ENCODE results near the gene ZDHHC11.

The ZDHHC11 gene, protein sequence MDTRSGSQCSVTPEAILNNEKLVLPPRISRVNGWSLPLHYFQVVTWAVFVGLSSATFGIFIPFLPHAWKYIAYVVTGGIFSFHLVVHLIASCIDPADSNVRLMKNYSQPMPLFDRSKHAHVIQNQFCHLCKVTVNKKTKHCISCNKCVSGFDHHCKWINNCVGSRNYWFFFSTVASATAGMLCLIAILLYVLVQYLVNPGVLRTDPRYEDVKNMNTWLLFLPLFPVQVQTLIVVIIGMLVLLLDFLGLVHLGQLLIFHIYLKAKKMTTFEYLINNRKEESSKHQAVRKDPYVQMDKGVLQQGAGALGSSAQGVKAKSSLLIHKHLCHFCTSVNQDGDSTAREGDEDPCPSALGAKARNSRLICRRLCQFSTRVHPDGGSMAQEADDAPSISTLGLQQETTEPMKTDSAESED

DNA sequence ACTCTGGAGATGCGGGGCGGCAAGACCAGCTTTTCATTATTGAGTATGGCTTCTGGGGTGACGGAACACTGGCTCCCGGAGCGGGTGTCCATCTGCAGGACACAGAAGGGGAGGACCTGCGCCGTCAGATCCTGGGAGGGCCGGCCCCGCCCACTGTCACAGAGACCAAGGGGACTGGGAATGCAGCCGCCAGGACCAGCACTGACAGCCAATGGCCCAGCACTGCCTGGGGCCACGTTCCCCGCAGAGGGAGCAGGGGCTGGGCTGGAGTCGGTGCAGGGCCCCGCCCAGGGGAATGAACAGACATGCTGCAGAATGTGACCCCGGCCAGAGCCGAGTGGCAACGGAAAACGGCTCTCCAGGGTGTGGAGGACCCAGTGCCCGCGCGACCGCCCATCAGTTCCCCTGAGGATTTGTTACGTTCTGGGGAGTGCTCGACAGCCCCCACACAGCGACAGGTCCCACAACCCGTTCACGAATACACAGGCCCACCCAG is at the start of gene ZDHHC11:
ZDHHC11 (minus strand) TSS at position 476 of the 496 bp plus-strand sequence; CDS start at position 92, 384 bp downstream.
- TF ChIP-seq, protein P1, sequence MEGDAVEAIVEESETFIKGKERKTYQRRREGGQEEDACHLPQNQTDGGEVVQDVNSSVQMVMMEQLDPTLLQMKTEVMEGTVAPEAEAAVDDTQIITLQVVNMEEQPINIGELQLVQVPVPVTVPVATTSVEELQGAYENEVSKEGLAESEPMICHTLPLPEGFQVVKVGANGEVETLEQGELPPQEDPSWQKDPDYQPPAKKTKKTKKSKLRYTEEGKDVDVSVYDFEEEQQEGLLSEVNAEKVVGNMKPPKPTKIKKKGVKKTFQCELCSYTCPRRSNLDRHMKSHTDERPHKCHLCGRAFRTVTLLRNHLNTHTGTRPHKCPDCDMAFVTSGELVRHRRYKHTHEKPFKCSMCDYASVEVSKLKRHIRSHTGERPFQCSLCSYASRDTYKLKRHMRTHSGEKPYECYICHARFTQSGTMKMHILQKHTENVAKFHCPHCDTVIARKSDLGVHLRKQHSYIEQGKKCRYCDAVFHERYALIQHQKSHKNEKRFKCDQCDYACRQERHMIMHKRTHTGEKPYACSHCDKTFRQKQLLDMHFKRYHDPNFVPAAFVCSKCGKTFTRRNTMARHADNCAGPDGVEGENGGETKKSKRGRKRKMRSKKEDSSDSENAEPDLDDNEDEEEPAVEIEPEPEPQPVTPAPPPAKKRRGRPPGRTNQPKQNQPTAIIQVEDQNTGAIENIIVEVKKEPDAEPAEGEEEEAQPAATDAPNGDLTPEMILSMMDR (IDR thresholded peaks at IDR 0.05; ENCODE audit: insufficient read depth, low read length, poor library complexity, severe bottlenecking): no peak
- Histone ChIP-seq H3K36me3 (ENCODE audit: control insufficient read depth, insufficient read depth, low read length) (no peaks in the 10 kb centered on the region), H3K4me3 (replicated peaks; ENCODE audit: low read depth, low read length) (no peak within 1 kb of the TSS), H3K27me3 (replicated peaks; ENCODE audit: control insufficient read depth, insufficient read depth, low read length) (no peaks in the 10 kb centered on the region)
- no peak for DNase-seq (ENCODE audit: extremely low read depth, insufficient read length)

DNA sequence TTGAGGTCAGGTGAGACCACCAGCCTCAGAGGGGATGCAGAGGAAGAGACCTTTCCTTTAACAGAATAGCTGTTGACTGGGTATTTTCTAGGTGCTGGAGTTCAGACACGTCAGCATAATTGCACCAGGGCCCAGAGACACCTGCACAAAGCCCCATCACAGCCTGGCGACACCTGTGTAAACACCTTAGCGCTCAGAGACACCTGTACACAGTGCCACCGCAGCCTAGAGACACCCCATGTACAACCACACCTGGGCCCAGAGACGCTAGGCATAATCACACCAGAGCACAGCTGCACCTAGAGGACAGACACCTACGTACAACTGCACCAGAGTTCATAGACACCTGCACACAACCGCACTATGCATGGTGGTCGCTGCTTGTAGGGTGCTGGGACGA is 42.9 kb upstream of the ZDHHC11 start:
- DNase-seq (ENCODE audit: extremely low read depth, insufficient read length): no peak
- H3K36me3 ChIP-seq (ENCODE audit: control insufficient read depth, insufficient read depth, low read length): peaks cover 16% of the 10 kb centered on the region

DNA sequence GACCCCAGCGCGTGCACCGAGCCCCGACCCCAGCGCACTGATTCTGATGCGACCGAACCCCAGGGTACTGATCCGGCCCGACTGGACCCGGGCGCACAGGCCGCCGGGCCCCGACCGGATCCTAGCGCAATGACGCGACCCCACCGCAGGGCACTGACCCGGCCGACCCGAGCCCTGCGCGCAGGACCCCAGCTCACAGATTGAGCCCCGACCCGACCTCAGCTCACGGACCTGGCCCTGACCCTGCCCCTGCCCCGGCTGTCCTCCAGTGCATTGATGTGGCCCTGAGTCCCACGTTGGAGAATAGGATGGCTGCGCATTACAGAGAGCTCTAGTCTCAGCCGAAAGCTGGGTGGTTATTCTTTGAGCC is 42.3 kb upstream of the ZDHHC11 start:
- H3K27me3 ChIP-seq (replicated peaks; ENCODE audit: control insufficient read depth, insufficient read depth, low read length): no peaks in the 10 kb centered on the region

More for the DNA sequence above, 42.9 kb upstream of the ZDHHC11 start:
- peak overlapping the region; percentile 99 for H3K4me3 ChIP-seq (replicated peaks; ENCODE audit: low read depth, low read length)
- TF ChIP-seq, protein P1 (IDR thresholded peaks at IDR 0.05; ENCODE audit: insufficient read depth, low read length, poor library complexity, severe bottlenecking): no peak
- H3K27me3 ChIP-seq (replicated peaks; ENCODE audit: control insufficient read depth, insufficient read depth, low read length): no peaks in the 10 kb centered on the region

DNA sequence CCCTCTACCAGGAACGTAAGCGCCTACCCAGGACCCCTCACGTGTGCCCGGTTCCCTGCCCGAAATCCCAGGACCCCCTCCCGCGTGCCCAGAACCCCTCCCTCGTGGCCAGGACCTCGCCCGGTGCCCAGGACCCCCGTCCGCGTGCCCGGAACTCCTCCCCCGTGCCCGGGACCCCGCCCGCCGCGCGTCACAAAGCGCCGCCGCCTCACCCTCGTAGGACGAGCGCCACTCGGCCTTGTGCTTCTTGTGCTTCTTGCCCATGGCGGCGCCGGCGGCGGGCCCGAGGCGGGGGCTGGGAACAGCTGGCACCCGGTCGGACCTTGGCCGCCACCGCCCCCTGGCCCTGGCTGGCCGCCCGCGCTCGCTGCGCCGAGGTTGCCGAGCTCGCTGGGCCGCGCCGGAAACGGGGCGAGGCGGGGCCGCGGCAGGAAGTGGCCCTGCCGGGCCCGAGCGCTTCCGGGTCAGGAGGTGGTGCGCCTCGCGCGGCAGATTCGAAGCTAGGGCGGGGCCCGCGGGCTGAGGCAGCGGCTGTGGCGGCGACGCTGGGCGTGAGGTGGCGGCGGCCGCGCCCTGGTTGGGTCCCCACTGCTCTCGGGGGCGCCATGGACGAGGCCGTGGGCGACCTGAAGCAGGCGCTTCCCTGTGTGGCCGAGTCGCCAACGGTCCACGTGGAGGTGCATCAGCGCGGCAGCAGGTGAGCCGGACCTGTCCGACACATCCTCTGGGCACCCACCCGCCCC is 41.8 kb upstream of the ZDHHC11 start, which contains the start of the genes BRD9 and TRIP13:
BRD9 (minus strand) TSS at position 408 of the 743 bp plus-strand sequence; CDS start at position 264, 144 bp downstream.
TRIP13 (plus strand) TSS at position 491 of the 743 bp plus-strand sequence; CDS start at position 606, 115 bp downstream.
- H3K4me3 ChIP-seq (replicated peaks; ENCODE audit: low read depth, low read length): peak within 1 kb of the TSS; percentile 99
- H3K36me3 ChIP-seq (ENCODE audit: control insufficient read depth, insufficient read depth, low read length): peaks cover 23% of the 10 kb centered on the region
- DNase-seq (ENCODE audit: extremely low read depth, insufficient read length): peak; percentile 88
- TF ChIP-seq, protein P1 (IDR thresholded peaks at IDR 0.05; ENCODE audit: insufficient read depth, low read length, poor library complexity, severe bottlenecking): no peak
- H3K27me3 ChIP-seq (replicated peaks; ENCODE audit: control insufficient read depth, insufficient read depth, low read length): no peaks in the 10 kb centered on the region

More for the DNA sequence above, 42.3 kb upstream of the ZDHHC11 start:
- TF ChIP-seq, protein P1 (IDR thresholded peaks at IDR 0.05; ENCODE audit: insufficient read depth, low read length, poor library complexity, severe bottlenecking): no peak
- Histone ChIP-seq H3K36me3 (ENCODE audit: control insufficient read depth, insufficient read depth, low read length) (peaks cover 21% of the 10 kb centered on the region), H3K4me3 (replicated peaks; ENCODE audit: low read depth, low read length) (peak overlapping the region; percentile 99)
- no peak for DNase-seq (ENCODE audit: extremely low read depth, insufficient read length)

DNA sequence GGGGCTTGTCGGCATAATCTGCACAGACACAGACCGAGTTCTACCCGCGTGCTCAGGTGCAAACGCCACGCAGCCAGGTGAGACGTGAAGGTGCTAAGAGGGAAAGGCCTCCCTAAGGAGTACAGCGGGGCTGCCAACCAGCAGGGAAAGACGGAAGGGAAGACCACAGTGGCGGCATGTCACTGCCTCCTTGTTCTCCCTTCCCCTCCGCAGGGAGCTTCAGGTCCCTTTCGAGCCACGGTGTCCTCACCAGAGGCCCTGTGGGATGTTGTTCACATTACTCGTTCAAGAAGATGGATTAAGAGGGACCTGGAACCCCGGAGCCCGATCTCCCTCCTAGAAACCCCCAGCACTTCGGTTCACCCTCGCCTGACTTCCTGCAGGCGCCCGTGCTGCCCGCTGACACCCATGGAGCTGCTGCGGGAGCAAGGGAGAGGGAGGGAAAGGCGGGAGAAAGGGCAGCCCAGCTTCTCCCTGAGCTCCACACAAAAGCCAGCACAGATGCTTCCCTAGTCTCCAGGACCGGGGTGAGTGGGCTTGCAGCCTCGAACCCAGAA is 41.1 kb upstream of the ZDHHC11 start:
- Histone ChIP-seq H3K27me3 (replicated peaks; ENCODE audit: control insufficient read depth, insufficient read depth, low read length) (no peaks in the 10 kb centered on the region), H3K4me3 (replicated peaks; ENCODE audit: low read depth, low read length) (peak overlapping the region; percentile 99), H3K36me3 (ENCODE audit: control insufficient read depth, insufficient read depth, low read length) (peaks cover 24% of the 10 kb centered on the region)
- DNase-seq (ENCODE audit: extremely low read depth, insufficient read length): no peak
- TF ChIP-seq, protein P1 (IDR thresholded peaks at IDR 0.05; ENCODE audit: insufficient read depth, low read length, poor library complexity, severe bottlenecking): no peak
